Activated CD8-positive, alpha-beta memory T cell treated with anti-CD3 and anti-CD28 coated beads for 4 hours (primary cell): ENCODE measurements around the gene GAS7.
"Not testable (repeated sequence)": the region's sequence is repeated elsewhere in the genome, so short reads cannot be mapped to it uniquely, and the experiment has no call there.

Experiments used
- DNase-seq, 2 donors: peaks; one replicate each; pipeline ENCODE4 v3.0.0-alpha.2; 2020; ENCODE audit warnings: low read depth in 2 of 2

GAS7 gene

GRCh38 chr17:10021272-10021984 lies 177.0 kb downstream of the GAS7 start:
- DNase-seq: no peak

GRCh38 chr17:10019941-10020451 lies 178.4 kb downstream of the GAS7 start:
- no peak for DNase-seq

- no peak for DNase-seq
Observed at GRCh38 chr17:10018461-10018891, 179.9 kb downstream of the GAS7 start.

- not testable (repeated sequence) for DNase-seq
Observed at GRCh38 chr17:10016958-10017570, 181.3 kb downstream of the GAS7 start.

- no peak for DNase-seq
Observed at GRCh38 chr17:10013365-10014112, 184.9 kb downstream of the GAS7 start.

GRCh38 chr17:10010752-10011151 lies 187.7 kb downstream of the GAS7 start:
- DNase-seq: no peak

GRCh38 chr17:10003705-10004104 lies 194.7 kb downstream of the GAS7 start:
- DNase-seq: no peak

GRCh38 chr17:10002567-10003360 lies 195.6 kb downstream of the GAS7 start:
- not testable (repeated sequence) for DNase-seq

GRCh38 chr17:10001306-10001873 lies 197.0 kb downstream of the GAS7 start:
- no peak for DNase-seq

- DNase-seq: no peak
Observed at GRCh38 chr17:9999919-10000695, 198.3 kb downstream of the GAS7 start.

- DNase-seq: no peak
Observed at GRCh38 chr17:9998060-9998459, 200.3 kb downstream of the GAS7 start.

GRCh38 chr17:9994761-9995160 lies 203.6 kb downstream of the GAS7 start:
- no peak for DNase-seq

GRCh38 chr17:9991796-9992195 lies 206.6 kb downstream of the GAS7 start:
- no peak for DNase-seq

- no peak for DNase-seq
Observed at GRCh38 chr17:9991351-9991750, 207.1 kb downstream of the GAS7 start.

GRCh38 chr17:9987779-9988585 lies 210.4 kb downstream of the GAS7 start:
- no peak for DNase-seq

- no peak for DNase-seq
Observed at GRCh38 chr17:9986754-9987382, 211.5 kb downstream of the GAS7 start.

GRCh38 chr17:9985646-9986045 lies 212.8 kb downstream of the GAS7 start:
- DNase-seq: no peak

- DNase-seq: no peak
Observed at GRCh38 chr17:9984768-9985167, 213.6 kb downstream of the GAS7 start.

GRCh38 chr17:9982159-9982558 lies 216.2 kb downstream of the GAS7 start:
- no peak for DNase-seq
